Hematopoietic multipotent progenitor cell treated with erythropoietin and hydrocortisone succinate and interleukin-3 and kit ligand, for 4 days (in vitro differentiated cells): ENCODE data around the gene CSAD.
"Not testable (repeated sequence)": the region's sequence is repeated elsewhere in the genome, so short reads cannot be mapped to it uniquely, and the experiment has no call there.

Source experiments
- DNase-seq: peaks from one replicate; pipeline ENCODE4 v3.0.0-alpha.2; 2015

Gene CSAD

DNA sequence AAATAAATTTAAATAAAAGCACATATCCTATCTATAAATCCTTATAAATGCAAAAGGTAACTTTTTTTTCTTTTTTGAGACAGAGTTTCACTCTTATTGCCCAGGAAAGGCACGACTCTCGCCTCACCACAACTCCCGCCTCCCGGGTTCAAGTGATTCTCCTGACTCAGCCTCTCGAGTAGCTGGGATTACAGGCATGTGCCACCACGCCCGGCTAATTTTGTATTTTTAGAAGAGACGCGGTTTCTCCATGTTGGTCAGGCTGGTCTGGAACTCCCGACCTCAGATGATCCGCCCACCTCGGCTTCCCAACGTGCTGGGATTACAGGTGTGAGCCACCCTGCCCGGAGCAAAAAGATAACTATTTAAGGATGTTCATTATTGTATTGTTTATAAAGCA is 1.9 kb downstream of the CSAD start:
- DNase-seq: not testable (repeated sequence)

DNA sequence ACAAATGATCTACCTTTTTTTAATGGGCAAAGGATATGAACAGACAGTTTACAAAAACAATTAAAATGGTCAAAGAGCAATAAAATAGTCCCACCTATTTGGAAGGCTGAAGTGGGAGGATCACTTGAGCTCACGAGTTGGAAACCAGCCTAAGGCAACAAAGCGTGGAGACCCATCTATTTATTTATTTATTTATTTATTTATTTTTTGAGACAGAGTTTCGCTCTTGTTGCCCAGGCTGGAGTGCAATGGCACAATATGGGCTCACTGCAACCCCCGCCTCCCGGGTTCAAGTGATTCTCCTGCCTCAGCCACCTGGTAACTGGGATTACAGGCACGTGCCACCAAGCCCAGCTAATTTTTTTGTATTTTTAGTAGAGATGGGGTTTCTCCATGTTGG is 3.3 kb downstream of the CSAD start:
- DNase-seq: not testable (repeated sequence)

- no peak for DNase-seq
These were observed 4.0 kb downstream of the CSAD start for GRCh38 chr12:53176750-53177149.

GRCh38 chr12:53174881-53175491 is 5.7 kb downstream of the CSAD start:
- peak; percentile 69 for DNase-seq

- no peak for DNase-seq
These were observed 7.5 kb downstream of the CSAD start for GRCh38 chr12:53173085-53173715.

DNA sequence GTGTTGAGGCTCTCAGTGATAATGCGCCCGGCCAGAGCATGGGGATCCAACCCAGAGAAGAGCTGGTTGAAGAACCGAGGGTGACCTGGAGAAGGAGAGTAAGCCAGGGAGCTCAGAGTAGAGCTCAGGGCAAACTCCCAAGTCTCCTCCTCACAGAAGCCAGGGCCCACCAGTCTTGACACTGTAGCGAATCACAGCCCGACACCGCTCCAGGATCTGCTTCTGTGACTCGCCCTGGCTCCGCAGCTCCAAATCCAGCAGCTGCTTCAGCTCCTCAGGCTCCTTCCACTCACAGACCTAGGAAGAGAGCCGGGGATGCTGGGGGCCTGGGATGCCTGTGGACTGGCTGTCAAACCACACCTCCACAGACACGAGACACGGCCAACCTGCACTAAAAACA is 8.4 kb downstream of the CSAD start:
- no peak for DNase-seq

DNA sequence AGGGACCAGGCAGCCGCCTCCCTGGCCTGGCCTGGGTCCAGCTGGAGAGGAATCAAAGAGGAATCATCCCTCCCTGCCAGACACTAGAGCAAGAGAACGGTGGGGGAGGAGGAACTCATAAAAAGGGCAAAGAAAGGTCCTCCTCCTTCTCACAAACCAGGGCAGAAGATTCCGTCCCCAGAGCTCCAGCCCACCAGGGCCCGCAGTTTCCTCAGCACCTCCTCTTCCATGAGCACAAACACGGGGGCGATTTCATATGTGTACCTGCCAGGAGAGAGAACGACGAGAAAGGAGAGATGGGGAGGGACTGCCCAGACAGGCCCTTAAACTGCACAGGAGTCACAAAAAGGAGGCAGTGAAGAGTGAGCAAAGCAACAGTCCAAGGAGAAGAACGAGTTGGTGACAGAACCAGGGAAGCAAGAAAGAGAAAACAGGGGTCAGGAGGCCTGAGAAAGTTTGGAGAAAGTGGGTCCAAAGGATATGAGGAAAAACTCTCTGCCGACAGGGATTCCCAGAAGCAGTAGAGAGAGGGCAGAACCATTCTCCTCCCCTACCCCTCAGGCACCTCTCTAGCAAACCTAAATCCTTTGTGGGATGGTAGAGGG is 8.9 kb downstream of the CSAD start:
- DNase-seq: no peak

- no peak for DNase-seq
These were observed 9.6 kb downstream of the CSAD start for GRCh38 chr12:53170876-53171724.

GRCh38 chr12:53170215-53170614 is 10.5 kb downstream of the CSAD start:
- no peak for DNase-seq

- no peak for DNase-seq
These were observed 11.1 kb downstream of the CSAD start for GRCh38 chr12:53169644-53170043.

GRCh38 chr12:53166837-53167236 is 13.9 kb downstream of the CSAD start:
- no peak for DNase-seq

GRCh38 chr12:53163008-53163407 is 17.7 kb downstream of the CSAD start:
- not testable (repeated sequence) for DNase-seq

GRCh38 chr12:53161119-53161911 is 19.4 kb downstream of the CSAD start:
- no peak for DNase-seq

DNA sequence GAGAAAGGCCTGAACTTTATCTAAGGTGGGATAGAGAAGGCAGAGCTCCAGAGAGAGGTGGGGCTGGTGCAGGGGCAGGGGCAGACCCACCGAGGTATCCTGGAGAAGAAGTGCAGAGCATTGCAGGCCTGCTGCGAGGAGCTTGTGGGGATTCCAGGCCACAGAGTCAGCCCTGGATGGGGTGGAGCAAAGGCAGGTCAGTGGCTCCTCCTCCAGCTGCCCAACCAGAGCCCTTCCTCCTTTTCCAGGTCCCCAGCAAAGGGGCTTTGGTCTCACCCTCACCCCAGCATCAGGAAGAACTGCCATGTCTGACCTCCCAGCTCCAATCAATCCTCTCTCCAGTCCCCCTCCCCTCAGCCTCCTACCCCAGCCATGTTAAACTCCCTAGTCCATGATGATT is 20.1 kb downstream of the CSAD start:
- no peak for DNase-seq

- DNase-seq: no peak
These were observed 20.7 kb downstream of the CSAD start for GRCh38 chr12:53160000-53160399.

DNA sequence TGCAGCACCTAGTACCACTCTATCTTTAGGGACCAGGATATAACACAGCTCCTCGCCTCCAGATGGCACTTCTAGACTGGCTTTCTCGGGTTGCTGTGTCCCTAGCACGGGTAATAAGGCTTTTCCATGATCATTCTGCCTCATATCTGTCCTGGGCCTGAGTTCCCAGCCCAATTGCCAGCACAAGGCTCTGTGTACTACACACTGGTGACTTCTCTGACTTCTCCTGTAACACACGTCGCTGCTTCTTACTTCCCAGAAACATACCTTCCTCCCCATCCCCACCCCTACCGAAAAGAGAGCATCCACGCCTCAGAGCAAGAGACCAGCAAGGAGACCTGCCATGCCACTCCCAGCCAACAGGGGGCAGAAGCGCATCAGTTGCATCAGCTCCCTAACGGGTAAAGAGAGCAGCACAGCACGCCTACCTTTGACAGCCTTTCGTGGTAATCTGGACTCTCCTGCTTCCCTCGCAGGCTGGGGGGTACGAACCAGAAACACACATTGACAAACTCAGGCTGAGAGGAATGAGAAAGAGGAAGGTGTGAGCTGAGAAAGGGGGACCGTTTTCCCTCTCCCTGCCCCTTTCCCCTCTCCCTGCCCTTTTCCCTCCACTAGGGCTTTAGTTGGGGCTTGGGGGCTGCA is 21.4 kb downstream of the CSAD start:
- DNase-seq: peak; percentile 92

DNA sequence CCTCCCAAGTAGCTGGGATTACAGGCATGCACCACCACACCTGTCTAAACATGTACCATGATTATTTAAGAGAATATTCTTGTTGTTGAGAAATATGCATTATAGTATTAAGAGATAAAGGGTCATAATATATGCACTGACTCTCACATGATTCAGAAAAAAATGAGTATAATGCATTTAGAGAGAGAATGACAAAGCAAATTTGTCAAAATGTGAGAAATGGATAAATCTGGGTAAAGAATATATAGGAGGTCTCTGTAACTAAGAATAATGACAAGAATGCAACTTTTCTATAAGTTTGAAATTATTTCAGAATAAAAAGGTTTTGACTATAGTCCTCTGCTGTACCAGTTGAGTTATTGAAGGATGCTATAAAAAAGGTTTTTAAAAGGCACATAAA is 28.3 kb downstream of the CSAD start:
- DNase-seq: no peak

GRCh38 chr12:53151039-53151438 is 29.7 kb downstream of the CSAD start:
- no peak for DNase-seq

GRCh38 chr12:53147653-53148052 is 33.1 kb downstream of the CSAD start:
- DNase-seq: no peak

- DNase-seq: no peak
These were observed 33.5 kb downstream of the CSAD start for GRCh38 chr12:53147181-53147580.

DNA sequence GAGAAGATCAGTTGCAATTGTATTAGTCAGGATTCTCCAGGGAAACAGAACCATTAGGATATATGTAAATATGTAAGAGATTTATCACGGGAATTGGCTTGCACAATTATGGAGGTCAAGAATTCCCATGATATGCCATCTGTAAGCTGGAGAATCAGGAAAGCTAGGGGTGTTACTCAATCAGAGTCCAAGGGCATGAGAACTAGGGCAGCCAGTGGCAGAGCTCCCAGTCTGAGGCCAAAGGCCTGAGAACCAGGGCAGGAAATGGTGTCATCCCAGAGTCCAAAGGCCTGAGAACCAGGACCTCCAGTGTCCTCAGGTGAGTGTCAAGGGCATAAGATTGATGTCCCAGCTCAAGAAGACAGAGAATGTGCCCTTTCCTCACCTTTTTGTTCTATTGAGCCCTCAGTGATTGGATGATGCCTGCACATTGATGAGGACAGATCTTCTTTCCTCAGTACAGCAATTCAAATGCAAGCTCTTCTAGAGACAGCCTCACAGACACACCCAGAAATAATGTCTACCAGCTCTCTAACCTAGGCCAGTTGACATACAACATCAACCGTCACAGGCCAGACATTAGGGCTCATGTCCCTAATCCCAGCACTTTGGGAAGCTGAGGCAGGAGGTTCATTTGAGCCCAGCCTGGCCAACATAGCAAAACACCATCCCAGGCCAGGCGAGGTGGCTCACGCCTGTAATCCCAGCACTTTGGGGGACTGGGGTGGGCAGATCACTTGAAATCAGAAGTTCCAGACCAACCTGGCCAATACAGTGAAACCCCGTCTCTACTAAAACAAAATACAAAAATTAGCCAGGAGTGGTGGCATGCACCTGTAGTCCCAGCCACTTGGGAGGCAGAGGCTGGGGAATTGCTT is 35.1 kb downstream of the CSAD start:
- no peak for DNase-seq
